HL-60 (cell line): ENCODE data around the gene TMEM225.
"Not testable (repeated sequence)": the region's sequence is repeated elsewhere in the genome, so short reads cannot be mapped to it uniquely, and the experiment has no call there.

Experiments used
- TF ChIP-seq, protein P1 (sequence below): IDR thresholded peaks from one replicate; pipeline ENCODE4 v1.5.1; 2011; ENCODE audit warnings: low read length, control low read depth, inconsistent platforms; ENCODE audit not compliant: insufficient read depth
- TF ChIP-seq, protein P2 (sequence below): IDR thresholded peaks from 2 replicates; pipeline ENCODE4 v1.6.1; 2012; ENCODE audit warnings: low read depth; ENCODE audit not compliant: insufficient replicate concordance

DNA sequence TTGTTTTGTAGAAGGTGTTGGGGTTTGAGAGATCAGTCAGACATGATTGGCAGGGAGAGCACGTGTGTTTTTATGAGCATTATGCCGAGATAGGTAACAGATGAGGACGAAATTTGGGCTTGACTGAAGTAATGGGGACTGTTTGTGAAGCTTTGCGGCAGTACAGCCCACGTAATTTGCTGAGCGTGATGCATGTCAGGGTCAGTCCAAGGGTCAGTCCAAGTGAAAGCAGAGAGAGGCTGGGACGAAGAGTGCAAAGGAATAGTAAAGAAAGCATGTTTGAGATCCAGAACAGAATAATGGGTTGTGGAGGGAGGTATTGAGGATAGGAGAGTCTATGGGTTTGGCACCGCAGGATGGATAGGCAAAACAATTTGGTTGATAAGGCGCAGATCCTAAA is 17.7 kb downstream of the TMEM225 start:
- TF ChIP-seq, protein P1, sequence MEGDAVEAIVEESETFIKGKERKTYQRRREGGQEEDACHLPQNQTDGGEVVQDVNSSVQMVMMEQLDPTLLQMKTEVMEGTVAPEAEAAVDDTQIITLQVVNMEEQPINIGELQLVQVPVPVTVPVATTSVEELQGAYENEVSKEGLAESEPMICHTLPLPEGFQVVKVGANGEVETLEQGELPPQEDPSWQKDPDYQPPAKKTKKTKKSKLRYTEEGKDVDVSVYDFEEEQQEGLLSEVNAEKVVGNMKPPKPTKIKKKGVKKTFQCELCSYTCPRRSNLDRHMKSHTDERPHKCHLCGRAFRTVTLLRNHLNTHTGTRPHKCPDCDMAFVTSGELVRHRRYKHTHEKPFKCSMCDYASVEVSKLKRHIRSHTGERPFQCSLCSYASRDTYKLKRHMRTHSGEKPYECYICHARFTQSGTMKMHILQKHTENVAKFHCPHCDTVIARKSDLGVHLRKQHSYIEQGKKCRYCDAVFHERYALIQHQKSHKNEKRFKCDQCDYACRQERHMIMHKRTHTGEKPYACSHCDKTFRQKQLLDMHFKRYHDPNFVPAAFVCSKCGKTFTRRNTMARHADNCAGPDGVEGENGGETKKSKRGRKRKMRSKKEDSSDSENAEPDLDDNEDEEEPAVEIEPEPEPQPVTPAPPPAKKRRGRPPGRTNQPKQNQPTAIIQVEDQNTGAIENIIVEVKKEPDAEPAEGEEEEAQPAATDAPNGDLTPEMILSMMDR = not testable (repeated sequence)
- TF ChIP-seq, protein P2, sequence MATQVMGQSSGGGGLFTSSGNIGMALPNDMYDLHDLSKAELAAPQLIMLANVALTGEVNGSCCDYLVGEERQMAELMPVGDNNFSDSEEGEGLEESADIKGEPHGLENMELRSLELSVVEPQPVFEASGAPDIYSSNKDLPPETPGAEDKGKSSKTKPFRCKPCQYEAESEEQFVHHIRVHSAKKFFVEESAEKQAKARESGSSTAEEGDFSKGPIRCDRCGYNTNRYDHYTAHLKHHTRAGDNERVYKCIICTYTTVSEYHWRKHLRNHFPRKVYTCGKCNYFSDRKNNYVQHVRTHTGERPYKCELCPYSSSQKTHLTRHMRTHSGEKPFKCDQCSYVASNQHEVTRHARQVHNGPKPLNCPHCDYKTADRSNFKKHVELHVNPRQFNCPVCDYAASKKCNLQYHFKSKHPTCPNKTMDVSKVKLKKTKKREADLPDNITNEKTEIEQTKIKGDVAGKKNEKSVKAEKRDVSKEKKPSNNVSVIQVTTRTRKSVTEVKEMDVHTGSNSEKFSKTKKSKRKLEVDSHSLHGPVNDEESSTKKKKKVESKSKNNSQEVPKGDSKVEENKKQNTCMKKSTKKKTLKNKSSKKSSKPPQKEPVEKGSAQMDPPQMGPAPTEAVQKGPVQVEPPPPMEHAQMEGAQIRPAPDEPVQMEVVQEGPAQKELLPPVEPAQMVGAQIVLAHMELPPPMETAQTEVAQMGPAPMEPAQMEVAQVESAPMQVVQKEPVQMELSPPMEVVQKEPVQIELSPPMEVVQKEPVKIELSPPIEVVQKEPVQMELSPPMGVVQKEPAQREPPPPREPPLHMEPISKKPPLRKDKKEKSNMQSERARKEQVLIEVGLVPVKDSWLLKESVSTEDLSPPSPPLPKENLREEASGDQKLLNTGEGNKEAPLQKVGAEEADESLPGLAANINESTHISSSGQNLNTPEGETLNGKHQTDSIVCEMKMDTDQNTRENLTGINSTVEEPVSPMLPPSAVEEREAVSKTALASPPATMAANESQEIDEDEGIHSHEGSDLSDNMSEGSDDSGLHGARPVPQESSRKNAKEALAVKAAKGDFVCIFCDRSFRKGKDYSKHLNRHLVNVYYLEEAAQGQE = not testable (repeated sequence)
